ENCODE measurements around the gene CNPY1. TPM values are rescaled to one million over a fixed set of nuclear protein-coding genes. Genes with fewer than 3 reads are reported as not detected.

The CNPY1 gene
- total and polyA plus RNA-seq, 2 experiments from 2014 or later = not detected

GRCh38 chr7:155581107-155581830, 34.9 kb upstream of the CNPY1 start:
- Histone ChIP-seq H3K9me3 (ENCODE audit: low read depth) (no peaks in the 10 kb centered on the region), H4K20me1 (ENCODE audit: insufficient read depth, poor library complexity, severe bottlenecking) (no peaks in the 10 kb centered on the region), H3K27me3 (no peaks in the 10 kb centered on the region), H3K36me3 (replicated peaks; ENCODE audit: insufficient read depth, low read depth) (no peaks in the 10 kb centered on the region), H3K27ac (no peak overlapping the region), H3K4me2 (no peak overlapping the region), H3K9me2 (replicated peaks; ENCODE audit: insufficient read depth) (no peaks in the 10 kb centered on the region), H3K4me3 (no peak overlapping the region), H3K79me2 (no peaks in the 10 kb centered on the region), H3K4me1 (ENCODE audit: insufficient read depth) (no peaks in the 10 kb centered on the region), H2AFZ (no peak overlapping the region)
- TF ChIP-seq EZH2 (IDR thresholded peaks at IDR 0.05; ENCODE audit: borderline replicate concordance) = no peak
- TF ChIP-seq EZH2phosphoT487 (IDR thresholded peaks at IDR 0.05; ENCODE audit: low read depth, severe bottlenecking, unreplicated experiment) = no peak
- TF ChIP-seq CTCF (IDR thresholded peaks at IDR 0.05; ENCODE audit: poor library complexity) = no peak
- 78% methylated on average over 11 of the region's 11 CpGs for WGBS (ENCODE audit: low lambda C conversion rate, missing lambda C conversion rate)
- no peak for DNase-seq (ENCODE audit: low spot score)

GRCh38 chr7:155580367-155580766, 34.0 kb upstream of the CNPY1 start:
- Histone ChIP-seq H3K4me1 (ENCODE audit: insufficient read depth) (no peaks in the 10 kb centered on the region), H2AFZ (no peak overlapping the region), H4K20me1 (ENCODE audit: insufficient read depth, poor library complexity, severe bottlenecking) (no peaks in the 10 kb centered on the region), H3K79me2 (no peaks in the 10 kb centered on the region), H3K4me2 (no peak overlapping the region), H3K27me3 (no peaks in the 10 kb centered on the region), H3K9me3 (ENCODE audit: low read depth) (no peaks in the 10 kb centered on the region), H3K9me2 (replicated peaks; ENCODE audit: insufficient read depth) (no peaks in the 10 kb centered on the region), H3K36me3 (replicated peaks; ENCODE audit: insufficient read depth, low read depth) (no peaks in the 10 kb centered on the region), H3K27ac (no peak overlapping the region), H3K4me3 (no peak overlapping the region)
- 64% methylated on average over 3 of the region's 3 CpGs for WGBS (ENCODE audit: low lambda C conversion rate, missing lambda C conversion rate)
- no peak for DNase-seq (ENCODE audit: low spot score)
- TF ChIP-seq EZH2 (IDR thresholded peaks at IDR 0.05; ENCODE audit: borderline replicate concordance) (no peak), EZH2phosphoT487 (IDR thresholded peaks at IDR 0.05; ENCODE audit: low read depth, severe bottlenecking, unreplicated experiment) (no peak), CTCF (IDR thresholded peaks at IDR 0.05; ENCODE audit: poor library complexity) (no peak)

GRCh38 chr7:155579565-155579964, 33.2 kb upstream of the CNPY1 start:
- Histone ChIP-seq H3K4me2 (no peak overlapping the region), H3K36me3 (replicated peaks; ENCODE audit: insufficient read depth, low read depth) (no peaks in the 10 kb centered on the region), H3K27ac (no peak overlapping the region), H3K4me3 (no peak overlapping the region), H3K79me2 (no peaks in the 10 kb centered on the region), H3K27me3 (no peaks in the 10 kb centered on the region), H3K9me2 (replicated peaks; ENCODE audit: insufficient read depth) (no peaks in the 10 kb centered on the region), H3K4me1 (ENCODE audit: insufficient read depth) (no peaks in the 10 kb centered on the region), H4K20me1 (ENCODE audit: insufficient read depth, poor library complexity, severe bottlenecking) (no peaks in the 10 kb centered on the region), H2AFZ (no peak overlapping the region), H3K9me3 (ENCODE audit: low read depth) (no peaks in the 10 kb centered on the region)
- DNase-seq (ENCODE audit: low spot score) = no peak
- WGBS (ENCODE audit: low lambda C conversion rate, missing lambda C conversion rate) = 88% methylated on average over 13 of the region's 13 CpGs
- TF ChIP-seq EZH2phosphoT487 (IDR thresholded peaks at IDR 0.05; ENCODE audit: low read depth, severe bottlenecking, unreplicated experiment) (no peak), CTCF (IDR thresholded peaks at IDR 0.05; ENCODE audit: poor library complexity) (no peak), EZH2 (IDR thresholded peaks at IDR 0.05; ENCODE audit: borderline replicate concordance) (no peak)

All from hepatocyte (in vitro differentiated cells).